GM18870 (cell line): ENCODE data around the gene RYR2.
"Not testable (repeated sequence)": the region's sequence is repeated elsewhere in the genome, so short reads cannot be mapped to it uniquely, and the experiment has no call there.

Experiments
- ATAC-seq: cut with Tn5 transposase; IDR thresholded peaks from one replicate; pipeline ENCODE4 v1.9.1; 2021; ENCODE audit warnings: moderate library complexity; ENCODE audit not compliant: unreplicated experiment

RYR2 gene

DNA sequence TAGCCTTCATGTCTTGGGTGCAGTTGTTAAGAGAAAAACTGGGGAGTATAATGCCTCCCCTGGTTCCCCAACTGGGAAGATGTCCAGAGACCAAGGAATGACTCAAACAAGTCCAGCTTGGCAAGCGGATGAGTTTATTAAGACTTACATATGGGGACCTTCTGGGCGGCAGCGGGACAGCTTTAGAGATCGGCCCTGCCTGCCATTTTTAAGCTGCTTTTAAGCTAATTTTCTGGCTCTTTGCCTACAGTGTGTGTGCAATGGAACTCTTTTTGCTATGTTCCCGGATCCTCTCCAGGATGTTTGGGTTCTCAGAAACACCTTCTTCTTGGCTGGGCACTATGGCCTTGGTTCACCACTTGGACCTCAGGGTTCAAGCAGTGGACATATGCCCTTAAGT is 99.5 kb downstream of the RYR2 start:
- no peak for ATAC-seq

DNA sequence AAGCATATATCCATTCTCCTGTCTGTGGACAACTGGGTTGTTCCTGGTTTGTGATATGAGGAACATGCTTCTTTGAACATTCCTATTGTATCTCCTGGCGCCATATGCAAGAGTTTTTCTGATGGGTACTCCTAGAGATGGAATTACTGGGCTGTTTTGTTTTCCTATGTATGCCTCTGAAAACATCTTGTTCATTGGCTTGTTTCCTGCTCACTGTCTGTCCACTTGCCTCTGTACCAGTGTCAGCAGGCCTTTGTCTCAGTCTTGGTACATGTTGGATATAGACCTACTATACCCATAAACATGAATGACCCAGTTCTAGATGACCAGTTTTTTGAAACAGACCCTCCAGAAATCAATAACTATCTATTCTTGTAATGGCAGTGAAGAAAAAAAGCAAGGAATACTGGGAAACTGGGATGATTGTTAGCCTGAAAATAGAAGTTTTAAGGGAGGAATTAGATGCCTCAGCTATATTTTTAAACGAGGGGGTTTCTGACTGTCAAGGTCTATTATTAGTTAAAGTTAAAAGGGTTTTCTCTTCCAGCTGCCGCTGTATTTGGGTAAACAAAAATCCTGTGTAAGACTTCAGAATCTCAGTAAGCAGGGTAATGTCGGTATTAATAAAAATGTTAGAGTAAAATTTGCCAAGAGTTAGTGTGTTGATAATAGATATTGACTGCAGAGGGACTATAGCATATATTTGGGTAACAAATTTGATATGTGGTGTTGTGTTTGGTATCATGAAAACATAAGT is 103.6 kb downstream of the RYR2 start:
- no peak for ATAC-seq

DNA sequence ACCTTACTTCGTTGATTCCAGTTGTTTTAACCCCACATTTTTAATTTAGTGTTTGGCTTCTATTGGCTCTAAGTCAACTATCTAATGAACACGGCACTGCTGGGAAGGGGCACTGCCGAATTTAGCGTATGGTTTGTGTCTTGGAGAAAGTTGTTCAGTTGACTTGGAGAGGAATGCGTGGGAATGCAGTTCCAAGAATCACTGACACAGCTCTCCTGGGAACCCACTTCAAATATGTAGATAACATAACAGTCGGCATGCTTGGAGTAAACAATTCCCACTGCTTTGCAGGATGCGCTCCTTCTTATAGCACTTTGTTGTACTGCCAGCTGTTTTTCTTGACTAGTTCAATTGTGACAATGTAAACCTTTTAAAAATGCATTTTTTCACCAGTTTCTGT is 104.3 kb downstream of the RYR2 start:
- no peak for ATAC-seq

DNA sequence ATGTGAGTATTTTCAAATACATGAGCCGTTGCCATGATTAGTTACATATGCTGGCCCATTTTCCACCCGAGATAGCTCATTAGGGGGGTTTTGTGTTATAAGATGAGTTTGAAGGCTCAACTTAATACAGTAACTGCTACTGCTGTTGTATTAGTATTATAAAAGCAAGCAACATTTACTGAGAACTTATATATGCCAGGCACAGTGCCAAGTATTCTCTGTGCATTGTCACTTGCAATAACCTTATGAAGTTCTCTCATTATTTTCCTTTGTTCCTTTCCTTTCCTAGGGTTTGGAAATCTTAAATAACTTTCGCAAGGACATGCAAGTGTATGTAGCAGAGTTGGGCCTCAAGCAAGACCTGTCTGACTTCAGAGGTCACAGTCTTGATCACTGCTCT is 107.9 kb downstream of the RYR2 start:
- no peak for ATAC-seq

DNA sequence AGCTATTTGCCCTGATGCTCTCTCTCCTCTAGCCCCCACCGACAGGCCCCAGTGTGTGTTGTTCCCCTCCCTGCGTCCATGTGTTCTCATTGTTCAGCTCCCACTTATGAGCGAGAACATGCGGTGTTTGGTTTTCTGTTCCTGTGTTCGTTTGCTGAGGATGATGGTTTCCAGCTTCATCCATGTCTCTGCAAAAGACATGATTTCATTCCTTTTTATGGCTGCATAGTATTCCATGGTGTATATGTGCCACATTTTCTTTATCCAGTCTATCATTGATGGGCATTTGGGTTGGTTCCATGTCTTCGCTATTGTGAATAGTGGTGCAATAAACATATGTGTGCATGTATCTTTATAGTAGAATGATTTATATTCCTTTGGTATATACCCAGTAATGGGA is 110.0 kb downstream of the RYR2 start:
- ATAC-seq, result not testable (repeated sequence)

DNA sequence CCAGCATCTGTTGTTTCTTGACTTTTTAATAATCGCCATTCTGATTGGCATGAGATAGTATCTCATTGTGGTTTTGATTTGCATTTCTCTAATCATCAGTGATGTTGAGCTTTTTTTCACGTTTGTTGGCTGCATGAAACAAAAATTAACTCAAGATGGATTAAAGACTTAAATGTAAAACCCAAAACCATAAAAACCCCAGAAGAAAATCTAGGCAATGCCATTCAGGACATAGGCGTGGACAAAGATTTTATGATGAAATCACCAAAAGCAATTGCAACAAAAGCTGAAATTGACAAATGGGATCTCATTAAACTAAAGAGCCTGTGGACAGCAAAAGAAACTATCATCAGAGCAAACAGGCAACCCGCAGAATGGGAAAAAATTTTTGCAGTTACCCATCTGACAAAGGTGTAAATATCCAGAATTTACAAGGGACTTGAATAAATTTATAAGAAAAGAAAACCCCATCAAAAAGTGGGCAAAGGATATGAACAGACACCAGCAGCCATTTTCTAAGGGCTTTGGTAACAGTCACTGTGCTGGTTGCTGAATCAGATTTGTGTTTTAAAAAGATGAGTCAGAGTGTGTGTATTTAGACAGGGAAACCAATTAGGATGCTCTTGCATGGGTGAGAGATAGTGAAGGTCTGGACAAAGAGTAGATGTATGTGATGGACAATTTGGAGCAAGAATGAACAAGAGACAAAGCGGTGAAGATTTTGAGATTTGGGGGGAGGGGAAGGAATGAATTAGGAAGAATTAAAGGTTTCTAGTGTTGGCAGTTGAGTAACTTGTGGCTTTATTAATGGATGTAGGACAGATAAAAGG is 110.7 kb downstream of the RYR2 start:
- ATAC-seq, result no peak

DNA sequence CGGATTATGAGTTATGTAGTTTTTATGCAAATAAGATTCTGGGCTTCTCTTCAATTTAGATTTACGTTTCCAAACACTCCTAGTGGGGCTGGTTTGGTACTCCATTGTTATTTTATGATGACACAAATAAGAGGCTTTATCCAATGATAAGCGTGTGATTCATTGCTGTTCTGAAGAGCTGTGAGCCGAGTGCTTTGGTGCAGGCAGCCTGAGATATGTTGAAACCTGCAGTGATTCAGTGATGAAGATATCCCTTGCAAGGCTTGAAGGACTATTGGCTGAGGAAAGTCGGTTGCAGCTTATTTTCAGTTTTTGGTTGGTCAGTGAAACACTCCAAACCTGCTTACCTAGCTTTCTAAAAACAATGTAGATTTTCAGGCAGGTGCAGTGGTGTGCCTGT is 112.2 kb downstream of the RYR2 start:
- ATAC-seq, result no peak

DNA sequence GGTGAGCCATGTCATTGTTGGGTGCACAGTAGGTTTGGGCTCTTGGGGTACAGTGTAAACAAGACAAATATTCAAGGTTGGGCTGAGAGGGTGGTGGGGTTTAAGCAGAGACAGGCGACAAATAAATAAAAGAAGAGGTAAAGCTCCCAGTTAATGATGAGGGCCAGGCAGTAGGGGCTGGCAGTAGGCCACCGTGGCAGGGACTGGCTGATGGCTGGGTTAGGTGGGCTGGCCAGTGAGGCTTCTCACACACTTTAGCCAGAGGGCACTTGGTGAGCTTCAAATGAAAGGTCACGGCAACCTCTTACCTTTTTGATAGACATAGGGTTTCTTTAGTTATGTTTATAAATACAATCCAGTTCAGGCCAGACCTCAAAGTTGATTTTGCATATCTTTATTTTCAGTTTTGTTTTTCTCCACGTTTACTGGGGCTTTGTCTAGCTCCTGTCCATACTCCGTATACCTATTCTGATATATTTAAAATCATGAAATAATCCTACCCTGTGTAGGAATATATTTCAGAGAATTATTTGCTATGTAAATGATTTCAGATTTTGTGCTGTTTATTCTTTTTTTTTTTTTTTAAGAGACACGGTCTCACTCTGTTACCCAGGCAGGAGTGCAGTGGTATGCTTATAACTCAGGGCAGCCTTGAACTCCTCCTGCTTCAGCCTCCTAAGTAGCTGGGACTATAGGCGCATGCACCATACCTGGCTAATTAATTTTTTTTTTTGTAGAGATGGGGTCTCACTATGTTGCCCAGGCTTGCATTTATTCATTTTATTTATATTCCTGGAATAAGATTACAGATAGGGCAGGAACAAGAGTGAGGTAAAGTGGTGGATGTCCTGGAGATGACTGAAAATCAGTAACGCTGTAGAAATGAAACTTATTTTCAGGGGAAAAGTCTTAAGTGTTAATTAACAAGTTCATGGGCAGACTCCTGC is 122.7 kb downstream of the RYR2 start:
- no peak for ATAC-seq

DNA sequence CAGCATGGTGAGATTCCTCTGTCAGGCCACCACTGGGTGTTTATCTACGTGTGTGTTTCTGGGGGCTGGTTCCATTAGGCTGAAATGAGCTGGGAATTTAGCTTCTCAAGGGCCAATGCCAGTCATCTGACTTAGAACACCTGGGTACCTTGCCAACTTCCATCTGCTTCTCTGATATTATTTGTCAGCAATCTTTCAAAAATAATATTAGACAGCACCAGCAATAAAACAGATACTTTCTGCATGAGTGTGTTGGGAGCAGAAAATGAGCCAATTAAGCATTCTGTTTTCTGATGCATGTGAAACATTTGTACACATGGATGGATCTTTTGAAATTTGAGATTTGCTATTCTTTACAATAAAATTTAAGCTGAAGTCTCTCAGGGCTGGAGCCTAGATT is 124.1 kb downstream of the RYR2 start:
- ATAC-seq, result no peak

DNA sequence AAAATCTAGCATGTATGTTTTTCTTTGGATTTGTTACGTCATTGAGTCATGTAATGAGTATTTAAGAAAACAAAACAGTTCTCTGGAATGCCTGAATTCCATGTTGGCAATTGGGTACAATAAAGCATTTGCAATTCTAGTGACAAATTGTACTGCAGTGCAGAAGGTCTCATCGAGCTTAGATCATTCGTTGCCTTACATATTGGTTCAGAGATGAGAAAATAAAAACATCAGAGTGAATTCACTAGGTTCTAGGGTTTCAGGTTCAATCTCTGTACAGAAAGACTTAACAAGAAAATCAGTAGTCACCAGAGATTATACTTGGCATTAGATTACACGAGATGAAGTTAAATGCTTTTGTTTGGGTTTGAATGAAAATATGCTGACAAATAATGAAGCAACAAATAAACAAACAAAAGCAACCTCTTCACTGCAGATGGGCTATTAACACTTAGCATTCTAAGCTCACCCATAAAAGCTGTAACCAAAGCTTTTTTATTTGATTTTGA is 124.7 kb downstream of the RYR2 start:
- ATAC-seq, result no peak

DNA sequence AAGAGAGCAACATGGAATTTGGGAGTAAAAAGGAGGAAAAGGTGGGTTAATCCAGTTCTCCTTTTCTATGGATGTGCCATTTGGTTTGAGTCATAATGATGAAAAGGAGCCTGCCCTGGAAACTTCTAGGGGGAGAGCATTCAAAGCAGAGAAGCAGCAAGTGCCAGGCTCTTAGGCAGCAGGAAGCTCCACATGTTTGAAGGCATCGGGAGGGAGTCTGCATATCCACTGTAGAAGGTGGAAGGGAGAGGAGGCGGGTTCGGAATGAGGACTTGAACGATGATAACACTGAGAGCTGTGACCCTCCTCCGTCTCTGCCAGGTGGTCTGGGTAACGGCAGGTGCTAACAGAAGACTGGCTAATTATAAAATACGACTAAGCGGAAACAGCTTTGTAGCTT is 128.2 kb downstream of the RYR2 start:
- ATAC-seq, result no peak

DNA sequence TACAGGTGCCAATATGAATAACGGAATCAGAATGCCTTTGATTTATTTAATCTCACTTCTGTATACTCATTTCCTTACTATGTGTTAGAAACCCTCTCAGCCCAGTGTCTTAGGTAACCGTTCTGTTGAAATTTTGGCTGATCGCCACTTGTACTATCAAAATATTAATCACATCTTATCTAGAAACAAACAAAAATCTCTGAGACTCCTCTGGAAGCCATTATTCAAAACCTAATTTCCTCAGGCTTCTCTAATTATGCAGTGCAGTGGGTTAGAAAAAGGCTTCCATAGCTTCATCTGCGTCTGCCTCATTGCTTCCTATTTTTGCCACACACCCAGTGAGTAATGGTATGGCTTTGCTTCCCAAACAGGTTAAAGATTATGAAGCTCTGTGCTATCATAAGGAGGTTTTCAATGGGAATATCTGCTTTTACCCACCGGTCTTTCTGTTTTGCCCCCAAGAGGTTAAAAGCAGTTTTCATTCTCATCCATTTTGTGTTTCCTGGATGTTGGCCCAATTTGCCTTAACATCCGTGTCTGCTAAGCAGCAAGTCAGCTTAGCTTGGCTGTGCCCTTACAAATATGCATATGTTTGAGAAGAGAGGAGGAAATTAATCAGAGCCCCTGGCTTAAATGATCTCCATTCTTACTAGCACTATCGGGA is 129.6 kb downstream of the RYR2 start:
- no peak for ATAC-seq

DNA sequence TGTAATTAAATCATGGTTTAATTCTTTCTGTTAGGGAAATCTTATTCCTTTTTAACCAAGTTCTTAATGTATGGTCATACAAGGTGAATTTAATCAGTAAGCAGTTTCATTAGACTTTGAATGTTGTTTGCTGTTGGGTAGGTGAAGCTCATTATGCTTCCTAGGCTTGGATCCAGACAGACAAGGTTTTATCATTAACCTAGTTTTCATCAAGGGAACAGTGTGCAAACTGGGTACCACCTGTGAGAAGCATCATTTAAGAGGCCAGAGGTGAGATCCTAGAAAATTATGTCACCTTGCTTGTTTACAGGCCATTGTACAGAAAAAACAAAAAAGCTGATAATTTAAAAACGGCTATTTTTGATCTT is 130.1 kb downstream of the RYR2 start:
- no peak for ATAC-seq

DNA sequence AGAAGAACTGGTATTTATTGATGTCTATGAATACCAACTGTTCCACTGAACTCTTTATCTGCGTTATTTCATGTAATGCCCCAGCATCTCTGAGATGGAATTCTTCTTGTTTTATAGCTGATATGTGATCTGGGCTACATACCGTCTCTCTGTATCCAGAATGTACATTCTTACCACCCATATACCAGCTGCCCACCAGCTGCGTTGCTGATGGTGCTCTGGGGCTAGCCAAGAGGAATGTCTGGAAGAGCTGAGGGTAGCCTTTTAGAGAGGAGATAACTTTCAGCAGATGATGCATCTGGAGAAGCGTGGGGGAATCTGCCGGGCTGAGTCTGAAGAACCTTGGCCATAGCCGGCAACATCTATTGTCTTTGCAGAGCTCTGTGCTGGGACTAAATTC is 137.5 kb downstream of the RYR2 start:
- ATAC-seq, result no peak

DNA sequence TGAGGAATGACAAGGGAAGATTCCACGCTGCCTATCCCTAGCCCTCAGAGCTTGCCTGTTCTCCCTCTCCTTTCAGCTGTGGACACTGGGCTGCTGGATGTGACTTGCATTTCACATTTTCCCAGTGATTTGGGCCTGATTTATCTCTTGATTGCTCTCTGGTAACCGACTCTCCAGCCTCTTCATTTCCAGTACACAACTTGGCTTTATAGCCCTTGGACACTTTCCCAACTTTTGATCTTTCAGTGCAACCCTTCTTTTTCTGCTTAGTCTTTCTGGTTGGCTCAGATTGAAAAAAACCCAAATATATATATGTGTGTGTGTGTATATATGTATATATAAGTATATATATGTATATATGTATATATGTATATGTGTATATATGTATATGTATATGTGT is 138.3 kb downstream of the RYR2 start:
- no peak for ATAC-seq

DNA sequence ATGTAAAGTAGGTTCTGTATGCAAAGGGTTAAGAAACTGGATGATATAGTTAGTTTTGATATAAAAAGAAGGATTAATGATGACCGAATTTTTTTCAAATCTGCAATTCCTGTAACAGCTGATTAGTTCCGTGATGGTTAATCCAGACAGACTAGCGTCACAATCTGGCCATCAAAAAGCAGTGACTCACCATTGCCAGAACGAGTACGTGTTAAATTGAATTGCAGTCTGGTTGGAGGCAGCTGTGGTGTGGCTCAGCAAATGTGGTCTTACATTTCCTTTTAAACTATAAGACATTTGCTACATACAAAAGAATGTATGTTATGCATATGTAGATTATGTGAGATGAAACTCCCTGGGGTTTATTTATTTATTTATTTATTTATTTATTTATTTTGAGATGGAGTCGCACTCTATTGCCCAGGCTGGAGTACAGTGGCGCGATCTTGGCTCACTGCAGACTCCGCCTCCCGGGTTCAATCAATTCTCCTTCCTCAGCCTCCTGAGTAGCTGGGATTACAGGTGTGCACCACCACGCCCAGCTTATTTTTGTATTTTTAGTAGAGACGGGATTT is 139.8 kb downstream of the RYR2 start:
- no peak for ATAC-seq

DNA sequence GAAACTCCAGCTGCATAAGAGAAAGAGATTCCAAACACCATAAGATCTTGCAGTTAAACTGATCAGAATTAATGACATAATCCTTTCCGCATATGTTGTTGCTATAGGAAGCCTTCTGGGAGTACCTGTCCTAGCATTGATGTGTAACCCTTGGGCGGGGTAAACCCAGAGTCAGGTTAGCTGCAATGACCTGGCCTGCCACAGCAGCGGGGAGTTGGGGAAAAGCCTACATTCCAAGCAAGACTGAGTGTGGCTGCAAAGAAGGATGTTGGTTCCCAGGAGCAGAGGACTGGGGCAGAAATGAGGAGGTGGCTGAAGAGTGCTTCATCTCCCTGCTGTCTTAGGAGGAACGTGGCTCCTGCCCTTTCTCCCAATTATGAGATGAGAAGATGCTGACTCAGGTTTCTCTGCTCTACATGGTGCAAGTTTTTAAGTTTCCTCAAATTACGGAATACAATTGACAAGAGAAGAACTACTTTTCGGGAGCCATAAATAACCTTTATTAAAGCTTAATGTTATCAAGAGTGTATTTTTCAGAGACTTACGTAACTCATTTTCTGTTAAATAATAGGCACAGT is 142.1 kb downstream of the RYR2 start:
- ATAC-seq, result no peak

DNA sequence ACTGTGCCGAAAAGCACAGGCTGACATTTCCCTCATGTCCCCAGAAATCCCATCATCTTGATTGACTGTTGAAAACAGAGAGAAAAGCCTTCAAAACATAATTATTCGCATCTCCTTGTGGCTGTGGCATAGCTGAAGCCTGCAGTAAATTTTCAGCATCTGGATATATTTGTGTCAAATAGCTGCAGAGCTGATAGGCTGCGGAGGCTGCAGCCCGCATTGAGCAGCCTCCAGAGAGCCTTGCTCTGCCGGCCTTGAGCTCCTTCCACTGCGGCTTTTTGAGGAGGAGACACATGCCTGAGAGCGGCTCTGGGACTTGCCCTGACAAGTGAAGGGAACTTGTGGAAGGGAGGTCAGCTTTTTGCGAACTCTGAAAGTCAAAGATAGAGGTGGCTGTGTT is 144.7 kb downstream of the RYR2 start:
- no peak for ATAC-seq

DNA sequence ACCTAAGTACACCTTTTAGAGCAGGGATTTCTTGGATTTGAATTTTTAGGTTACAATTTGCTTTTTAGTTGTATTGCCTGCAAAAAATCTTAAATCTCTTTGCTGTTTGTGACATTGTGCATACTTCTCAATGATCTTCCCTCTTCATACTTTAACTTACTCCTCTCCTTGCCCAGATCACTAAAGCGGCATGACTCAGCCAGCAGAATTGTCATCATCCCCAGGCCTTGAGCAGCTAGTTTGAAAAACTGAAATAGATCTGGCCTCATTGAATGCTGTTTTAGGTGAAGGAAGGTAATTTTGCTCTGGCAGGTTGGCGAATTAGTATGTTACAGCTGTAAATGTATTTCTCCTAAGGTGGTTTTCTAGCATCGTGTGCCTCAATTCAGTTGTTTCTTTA is 145.9 kb downstream of the RYR2 start:
- ATAC-seq, result no peak

DNA sequence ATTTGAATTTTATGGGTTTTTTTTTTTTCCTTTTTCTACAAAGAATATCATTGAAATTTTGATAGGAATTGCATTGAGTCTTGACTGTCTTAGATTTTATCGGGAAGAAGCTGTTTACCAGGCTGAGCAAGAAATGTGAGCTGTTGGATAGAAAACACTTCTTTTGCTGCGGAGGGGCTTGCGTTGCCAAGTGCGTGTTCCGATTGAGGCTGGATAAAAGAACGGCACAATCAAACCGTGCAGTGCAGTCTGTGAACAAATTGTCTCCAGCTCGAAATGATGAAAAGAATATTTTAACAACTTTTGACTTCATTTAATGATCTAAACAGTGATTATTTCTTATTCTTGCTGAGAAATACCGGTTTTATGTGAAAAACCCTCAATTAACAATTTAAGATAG is 149.4 kb downstream of the RYR2 start:
- ATAC-seq, result no peak
